Kidney (tissue), 14 donors: Measurements from ENCODE around the gene APOBEC3F. TPM values are rescaled to one million over a fixed set of nuclear protein-coding genes. Genes with fewer than 3 reads are reported as not detected.

Source experiments
- DNase-seq, 5 donors: peaks; one replicate each; pipeline ENCODE4 v3.0.0-alpha.2; 2013 to 2020
- FAIRE-seq: peaks from 2 replicates; lab custom pipeline; 2012; peaks lifted over from hg19 to GRCh38; lab: Jason Lieb, UNC
- H3K27ac ChIP-seq, 2 donors: one replicate each; pipeline ENCODE4 v1.7.0; 2013; ENCODE audit warnings: low read depth in 2 of 2, low read length in 2 of 2, inconsistent platforms in 1 of 2
- H3K27me3 ChIP-seq: one replicate; pipeline ENCODE4 v1.7.1; 2013; ENCODE audit warnings: low read length, inconsistent platforms; ENCODE audit not compliant: control insufficient read depth, insufficient read depth
- H3K36me3 ChIP-seq, 3 donors: one replicate each; pipeline versions ENCODE4 v1.7.0 to v1.7.1; 2013; ENCODE audit warnings: low read length in 3 of 3, control low read depth in 1 of 3, inconsistent platforms in 1 of 3; ENCODE audit not compliant: insufficient read depth in 3 of 3, control insufficient read depth in 2 of 3
- H3K4me1 ChIP-seq, 3 donors: one replicate each; pipeline versions ENCODE4 v1.7.0 to v1.7.1; 2013; ENCODE audit warnings: low read length in 3 of 3, inconsistent platforms in 1 of 3, low read depth in 1 of 3; ENCODE audit not compliant: control insufficient read depth in 2 of 3, insufficient read depth in 2 of 3
- H3K4me3 ChIP-seq, 3 donors: one replicate each; pipeline versions ENCODE4 v1.7.0 to v1.8.1; 2013; ENCODE audit warnings: low read length in 3 of 3, control low read depth in 1 of 3, inconsistent platforms in 1 of 3
- H3K9ac ChIP-seq, 3 donors: one replicate each; pipeline versions ENCODE4 v1.7.0 to v1.7.1; 2013; ENCODE audit warnings: low read length in 3 of 3, control low read depth in 1 of 3, inconsistent platforms in 1 of 3
- H3K9me3 ChIP-seq, 3 donors: one replicate each; pipeline versions ENCODE4 v1.7.0 to v1.7.1; 2013; ENCODE audit warnings: low read length in 3 of 3, control low read depth in 1 of 3, inconsistent platforms in 1 of 3; ENCODE audit not compliant: control insufficient read depth in 2 of 3, insufficient read depth in 1 of 3
- intact Hi-C: fragments of 100-400 bp; cut with DNase I; formaldehyde crosslinking; loops from one replicate; pipeline ENCODE4 v1.11.1; 2022
- polyA plus RNA-seq: library from polyadenylated mRNA; stranded (reverse); fragments of 350-450 nt; fragmentation: Illumina TruSeq; extraction: RNeasy Lipid Tissue Mini Kit (QIAGEN cat#74804); gene quantifications from one replicate; pipeline ENCODE4 v1.2.3, GENCODE V29; 2014; ENCODE audit warnings: low read depth, low replicate concordance; ENCODE audit not compliant: insufficient read depth
- total RNA-seq: library from RNA; stranded (reverse); fragmentation: NEBNext Ultra II Directional; extraction: Animal tissue kit (Norgen Biotek cat#: 25700); gene quantifications from one replicate; pipeline ENCODE4 v1.2.1, GENCODE V29; 2021
- TF ChIP-seq, protein P1 (sequence below): IDR thresholded peaks from 3 replicates; pipeline ENCODE4 v1.5.1; 2012; ENCODE audit warnings: mild to moderate bottlenecking, moderate library complexity, borderline replicate concordance; ENCODE audit not compliant: insufficient read depth; ENCODE audit errors: extremely low read depth
- donor health status: control.
- donor health status: control.
- donor health status: control.
- donor health status: control.
- donor health status: control.
- donor health status: DM: yes; HTN: yes; CAD: no.
- donor health status: Normal renal cell carcinoma (clear cell type).

The APOBEC3F gene
- total and polyA plus RNA-seq, 2 donors from 2014 or later, result 6.9 to 16.3 TPM

- no peak for FAIRE-seq
These were observed 39.5 kb downstream of the APOBEC3F start for GRCh38 chr22:39080052-39080762.

GRCh38 chr22:39081016-39081415 lies 40.4 kb downstream of the APOBEC3F start:
- no peak overlapping the region for H3K4me3 ChIP-seq
- intact Hi-C loops, result no loop called here
- no peak overlapping the region for H3K27ac ChIP-seq
- H3K9me3 ChIP-seq, result no peaks in the 10 kb centered on the region
- no peaks in the 10 kb centered on the region for H3K27me3 ChIP-seq
- peaks cover 0 to 4% (median 3%) of the 10 kb centered on the region in 3 donors for H3K4me1 ChIP-seq
- FAIRE-seq (no peak), DNase-seq (peak in 2 of 5 donors; percentile 26 to 57)
- TF ChIP-seq, protein P1, sequence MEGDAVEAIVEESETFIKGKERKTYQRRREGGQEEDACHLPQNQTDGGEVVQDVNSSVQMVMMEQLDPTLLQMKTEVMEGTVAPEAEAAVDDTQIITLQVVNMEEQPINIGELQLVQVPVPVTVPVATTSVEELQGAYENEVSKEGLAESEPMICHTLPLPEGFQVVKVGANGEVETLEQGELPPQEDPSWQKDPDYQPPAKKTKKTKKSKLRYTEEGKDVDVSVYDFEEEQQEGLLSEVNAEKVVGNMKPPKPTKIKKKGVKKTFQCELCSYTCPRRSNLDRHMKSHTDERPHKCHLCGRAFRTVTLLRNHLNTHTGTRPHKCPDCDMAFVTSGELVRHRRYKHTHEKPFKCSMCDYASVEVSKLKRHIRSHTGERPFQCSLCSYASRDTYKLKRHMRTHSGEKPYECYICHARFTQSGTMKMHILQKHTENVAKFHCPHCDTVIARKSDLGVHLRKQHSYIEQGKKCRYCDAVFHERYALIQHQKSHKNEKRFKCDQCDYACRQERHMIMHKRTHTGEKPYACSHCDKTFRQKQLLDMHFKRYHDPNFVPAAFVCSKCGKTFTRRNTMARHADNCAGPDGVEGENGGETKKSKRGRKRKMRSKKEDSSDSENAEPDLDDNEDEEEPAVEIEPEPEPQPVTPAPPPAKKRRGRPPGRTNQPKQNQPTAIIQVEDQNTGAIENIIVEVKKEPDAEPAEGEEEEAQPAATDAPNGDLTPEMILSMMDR, result no peak
- no peak overlapping the region for H3K9ac ChIP-seq
- H3K36me3 ChIP-seq, result no peaks in the 10 kb centered on the region

More at GRCh38 chr22:39080052-39080762, 39.5 kb downstream of the APOBEC3F start:
- H3K27me3 ChIP-seq, result no peaks in the 10 kb centered on the region
- H3K27ac ChIP-seq, result no peak overlapping the region
- intact Hi-C loops, result no loop called here
- no peaks in the 10 kb centered on the region for H3K36me3 ChIP-seq
- H3K9me3 ChIP-seq, result no peaks in the 10 kb centered on the region
- H3K4me3 ChIP-seq, result no peak overlapping the region
- peak in 1 of 5 donors; percentile 45 for DNase-seq
- H3K4me1 ChIP-seq, result peaks cover 0 to 4% (median 3%) of the 10 kb centered on the region in 3 donors
- H3K9ac ChIP-seq, result no peak overlapping the region
- TF ChIP-seq, protein P1, result no peak

DNA sequence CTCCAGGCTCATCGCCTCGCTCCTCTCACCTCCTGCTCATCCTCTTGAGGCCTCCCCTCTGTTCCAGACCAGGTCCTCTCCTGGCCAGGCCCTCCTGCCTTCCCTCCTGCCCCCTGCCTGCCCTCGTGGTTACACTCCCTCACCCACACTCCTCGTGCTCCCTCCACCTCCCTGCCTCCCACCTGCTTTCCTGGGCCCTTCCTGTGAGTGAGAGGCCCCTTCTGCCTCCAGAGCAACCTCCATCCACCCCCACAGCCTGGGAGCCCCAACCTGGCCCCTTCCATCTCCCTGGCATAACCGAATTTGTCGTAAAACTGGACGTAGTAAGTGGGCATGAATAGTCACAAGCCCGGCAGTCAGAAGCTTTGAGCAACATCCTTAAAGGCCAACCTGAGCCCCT lies 40.9 kb downstream of the APOBEC3F start:
- H3K4me3 ChIP-seq, result no peak overlapping the region
- TF ChIP-seq, protein P1, result no peak
- H3K9ac ChIP-seq, result no peak overlapping the region
- FAIRE-seq (no peak), DNase-seq (peak in 1 of 5 donors; percentile 31)
- intact Hi-C loops, result no loop called here
- H3K36me3 ChIP-seq, result no peaks in the 10 kb centered on the region
- H3K27ac ChIP-seq, result no peak overlapping the region
- no peaks in the 10 kb centered on the region for H3K27me3 ChIP-seq
- H3K9me3 ChIP-seq, result no peaks in the 10 kb centered on the region
- H3K4me1 ChIP-seq, result peaks cover 0 to 4% (median 3%) of the 10 kb centered on the region in 3 donors
